K562 (cell line): ENCODE results near the gene TAF5. TPM values are rescaled to one million over a fixed set of nuclear protein-coding genes. Genes with fewer than 3 reads are reported as not detected.

Source experiments
- CBX8 ChIP-seq: fragments of 200-600 bp; sonication (generic); IDR thresholded peaks from 2 replicates; pipeline ENCODE4 v1.6.1; 2012; ENCODE audit warnings: borderline replicate concordance, mixed run types, low read depth, mild to moderate bottlenecking, moderate library complexity, mixed read lengths, low read length, control low read depth, inconsistent platforms; ENCODE audit not compliant: poor library complexity, severe bottlenecking; ENCODE audit errors: extremely low read depth
- CHD7 ChIP-seq: fragments of 200-600 bp; sonication (generic); IDR thresholded peaks from one replicate; pipeline ENCODE4 v1.6.1; 2012; ENCODE audit warnings: mild to moderate bottlenecking, low read depth, low read length, inconsistent platforms
- FOXK2 ChIP-seq, 2 experiments: fragments of 450-650 bp; IDR thresholded peaks in 1 of 2; conservative IDR thresholded peaks in 1 of 2; 2 replicates each; pipeline ENCODE4 v1.6.1; 2016; ENCODE audit warnings: low read depth in 2 of 2, mild to moderate bottlenecking in 1 of 2
- HDAC1 ChIP-seq, 2 experiments: fragments of 450-650 bp; IDR thresholded peaks; 2 replicates each; pipeline ENCODE4 v1.6.1; 2016 to 2017; ENCODE audit warnings: inconsistent platforms in 1 of 2, mild to moderate bottlenecking in 1 of 2, moderate library complexity in 1 of 2
- HMBOX1 ChIP-seq: sonication (generic); IDR thresholded peaks from 2 replicates; pipeline ENCODE4 v1.6.1; 2016
- JUN ChIP-seq, 2 experiments: sonication (generic) in 1 of 2; formaldehyde crosslinking in 1 of 2; IDR thresholded peaks; 2 replicates each; pipeline versions ENCODE4 v1.6.1 to v1.8.0; 2012 to 2022; ENCODE audit warnings: borderline replicate concordance in 2 of 2, mild to moderate bottlenecking in 2 of 2, improper control_type of control experiment in 1 of 2, low read depth in 1 of 2, low read length in 1 of 2, missing genetic modification reagents in 1 of 2
- KLF16 ChIP-seq: IDR thresholded peaks from 2 replicates; pipeline ENCODE4 v1.6.1; 2016; ENCODE audit warnings: antibody characterized with exemption
- MAFF ChIP-seq: IDR thresholded peaks from 2 replicates; pipeline ENCODE4 v1.6.1; 2012; ENCODE audit warnings: low read length, improper control_type of control experiment
- MIER1 ChIP-seq: fragments of 450-650 bp; IDR thresholded peaks from 2 replicates; pipeline ENCODE4 v1.6.1; 2016; ENCODE audit warnings: antibody characterized with exemption, mild to moderate bottlenecking, low read depth
- NFE2 ChIP-seq: IDR thresholded peaks from 2 replicates; pipeline ENCODE4 v1.6.1; 2014; ENCODE audit warnings: antibody characterized with exemption, low read depth
- NRF1 ChIP-seq, 2 experiments: fragments of 450-650 bp; IDR thresholded peaks in 1 of 2; conservative IDR thresholded peaks in 1 of 2; 2 replicates each; pipeline ENCODE4 v1.6.1; 2014; ENCODE audit warnings: mild to moderate bottlenecking in 2 of 2
- TCF3 ChIP-seq: sonication (generic); formaldehyde crosslinking; IDR thresholded peaks from 2 replicates; pipeline ENCODE4 v1.4.0; 2020; ENCODE audit warnings: mild to moderate bottlenecking, missing genetic modification reagents
- ZBED1 ChIP-seq: IDR thresholded peaks from 2 replicates; pipeline ENCODE4 v1.6.1; 2014
- ZEB2 ChIP-seq: fragments of 450-650 bp; IDR thresholded peaks from 2 replicates; pipeline ENCODE4 v1.6.1; 2016
- ZKSCAN3 ChIP-seq: fragments of 250-450 bp; sonication (Bioruptor Pico); IDR thresholded peaks from 2 replicates; pipeline ENCODE4 v1.4.0; 2020
- ZNF551 ChIP-seq: fragments of 250-450 bp; sonication (Bioruptor Pico); IDR thresholded peaks from 2 replicates; pipeline ENCODE4 v1.5.0; 2021; ENCODE audit warnings: mild to moderate bottlenecking, moderate library complexity
- polyA plus RNA-seq, 8 experiments: library from polyadenylated mRNA; depleted of rRNA in 4 of 8; stranded (reverse) in 5 of 8; unstranded in 3 of 8; fragments of >200 nt; fragmentation: Nextera tagmentation in 2 of 8; fragmentation: Illumina TruSeq in 1 of 8; extraction: Ambion mirVana in 2 of 8; extraction: Trizol in 1 of 8; gene quantifications; 2 replicates each; pipeline versions ENCODE4 v1.2.1 to v1.2.3, GENCODE V29; 2011 to 2014; ENCODE audit warnings: inconsistent platforms in 1 of 8, missing spikeins in 1 of 8
- total RNA-seq, 7 experiments: library from RNA; depleted of rRNA in 6 of 7; stranded (reverse); fragments of >200 nt in 6 of 7; fragmentation: Illumina TruSeq in 2 of 7; extraction: Trizol in 2 of 7; gene quantifications; 2 replicates each; pipeline versions ENCODE4 v1.2.1 to v1.2.3, GENCODE V29; 2011 to 2021; ENCODE audit warnings: low replicate concordance in 1 of 7

The TAF5 gene
- total and polyA plus RNA-seq, 9 of the 15 experiments (the other 6 are each of a cell fraction or from before 2014, with no cell fraction given) = 4.2 to 11.9 (median 9.3) TPM

GRCh38 chr10:103394180-103394579 is 26.4 kb downstream of the TAF5 start (continued):
- TF ChIP-seq CHD7 (no peak), JUN (IDR thresholded peaks at IDR 0.05; ENCODE audit: borderline replicate concordance, low read depth, low read length) (0 out of 2 replicates have a peak, but pooled peaks have one; percentile 16), JUN (CRISPR knock-in tag; IDR thresholded peaks at IDR 0.05; ENCODE audit: borderline replicate concordance) (no peak), HDAC1 (IDR thresholded peaks at IDR 0.05) (peak in 1 of 2 experiments; percentile 43; a peak in 2 of 4 replicates), ZKSCAN3 (no peak), MAFF (0 out of 2 replicates have a peak, but pooled peaks have one; percentile 32), NRF1 (conservative IDR thresholded peaks at IDR 0.05 in 1 of 2, IDR thresholded peaks at IDR 0.05 in 1 of 2) (no peak), ZBED1 (peak; percentile 98), ZNF551 (CRISPR knock-in tag) (no peak), NFE2 (peak; percentile 87), FOXK2 (conservative IDR thresholded peaks at IDR 0.05 in 1 of 2, IDR thresholded peaks at IDR 0.05 in 1 of 2; ENCODE audit: low read depth in 2 of 2) (no peak), KLF16 (no peak), ZEB2 (no peak), CBX8 (no peak), TCF3 (CRISPR knock-in tag) (peak; percentile 31; the same call in 1 of the 2 replicates), MIER1 (no peak), HMBOX1 (no peak)
